ENCODE results near the gene MAPT.

Gene MAPT

DNA sequence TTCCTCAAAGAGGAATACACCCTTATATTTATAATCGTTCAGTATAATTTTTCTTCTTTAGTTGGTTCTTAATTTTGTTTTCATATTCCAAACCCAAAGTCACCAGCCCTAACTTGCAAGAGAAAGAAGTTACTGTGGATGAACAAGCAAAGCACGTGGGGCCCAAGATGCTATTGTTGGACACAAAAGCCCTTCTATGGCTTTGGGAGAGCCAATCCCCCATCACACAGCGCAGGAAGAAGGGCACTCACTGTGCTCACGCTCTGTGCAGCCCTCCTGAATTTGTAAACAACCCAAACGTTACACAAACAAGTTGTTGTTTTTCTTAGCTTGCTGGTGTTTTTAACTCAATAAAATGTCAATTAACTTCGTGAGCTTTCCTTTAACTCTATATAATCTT, 27.2 kb upstream of the MAPT start:
- no peak for DNase-seq
- TF ChIP-seq, protein P1, sequence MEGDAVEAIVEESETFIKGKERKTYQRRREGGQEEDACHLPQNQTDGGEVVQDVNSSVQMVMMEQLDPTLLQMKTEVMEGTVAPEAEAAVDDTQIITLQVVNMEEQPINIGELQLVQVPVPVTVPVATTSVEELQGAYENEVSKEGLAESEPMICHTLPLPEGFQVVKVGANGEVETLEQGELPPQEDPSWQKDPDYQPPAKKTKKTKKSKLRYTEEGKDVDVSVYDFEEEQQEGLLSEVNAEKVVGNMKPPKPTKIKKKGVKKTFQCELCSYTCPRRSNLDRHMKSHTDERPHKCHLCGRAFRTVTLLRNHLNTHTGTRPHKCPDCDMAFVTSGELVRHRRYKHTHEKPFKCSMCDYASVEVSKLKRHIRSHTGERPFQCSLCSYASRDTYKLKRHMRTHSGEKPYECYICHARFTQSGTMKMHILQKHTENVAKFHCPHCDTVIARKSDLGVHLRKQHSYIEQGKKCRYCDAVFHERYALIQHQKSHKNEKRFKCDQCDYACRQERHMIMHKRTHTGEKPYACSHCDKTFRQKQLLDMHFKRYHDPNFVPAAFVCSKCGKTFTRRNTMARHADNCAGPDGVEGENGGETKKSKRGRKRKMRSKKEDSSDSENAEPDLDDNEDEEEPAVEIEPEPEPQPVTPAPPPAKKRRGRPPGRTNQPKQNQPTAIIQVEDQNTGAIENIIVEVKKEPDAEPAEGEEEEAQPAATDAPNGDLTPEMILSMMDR (IDR thresholded peaks at IDR 0.05; ENCODE audit: low read depth, low read length, missing control alignments), result no peak
- in situ Hi-C loops (cut with HindIII; ENCODE audit: low pct_ligation_motif_present, low sequenced_read_pairs), result loop anchor here (25.0 kb wide), 1 partner anchor 205 kb away; no protein-coding TSS in a partner anchor

GRCh38 chr17:45867702-45868101, 26.7 kb upstream of the MAPT start:
- Histone ChIP-seq H3K36me3 (replicated peaks) (no peaks in the 10 kb centered on the region), H3K27ac (no peak overlapping the region), H3K27me3 (replicated peaks) (peaks cover 3% of the 10 kb centered on the region), H3K4me3 (ENCODE audit: low read depth, low read length) (no peak overlapping the region)
- TF ChIP-seq, protein P1 (IDR thresholded peaks at IDR 0.05; ENCODE audit: low read depth, low read length, missing control alignments), result no peak
- DNase-seq, result no peak
- in situ Hi-C loops (cut with HindIII; ENCODE audit: low pct_ligation_motif_present, low sequenced_read_pairs), result loop anchor here (25.0 kb wide), 1 partner anchor 205 kb away; no protein-coding TSS in a partner anchor

More for the DNA sequence above, 27.2 kb upstream of the MAPT start:
- no peaks in the 10 kb centered on the region for H3K36me3 ChIP-seq (replicated peaks)
- H3K4me3 ChIP-seq (ENCODE audit: low read depth, low read length), result no peak overlapping the region
- H3K27me3 ChIP-seq (replicated peaks), result peaks cover 3% of the 10 kb centered on the region
- no peak overlapping the region for H3K27ac ChIP-seq

DNA sequence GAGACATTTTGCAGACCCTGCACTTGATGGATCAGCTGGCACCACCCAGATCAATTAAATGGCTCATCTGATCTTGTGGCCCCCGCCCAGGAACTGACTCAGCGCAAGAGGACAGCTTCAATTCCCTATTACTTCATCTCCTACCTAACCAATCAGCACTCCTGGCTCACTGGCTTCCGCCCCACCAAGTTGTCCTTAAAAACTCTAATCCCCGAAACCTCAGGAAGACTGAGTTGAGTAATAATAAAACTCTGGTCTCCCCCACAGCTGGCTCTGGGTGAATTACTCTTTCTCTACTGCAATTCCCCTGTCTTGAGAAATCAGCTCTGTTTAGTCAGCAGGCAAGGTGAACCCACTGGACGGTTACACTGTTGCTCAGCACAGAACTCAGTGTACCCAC, 26.1 kb upstream of the MAPT start:
- no peak overlapping the region for H3K27ac ChIP-seq
- no peak for DNase-seq
- in situ Hi-C loops (cut with HindIII; ENCODE audit: low pct_ligation_motif_present, low sequenced_read_pairs), result loop anchor here (25.0 kb wide), 1 partner anchor 206 kb away; no protein-coding TSS in a partner anchor

GRCh38 chr17:45869676-45870341, 24.5 kb upstream of the MAPT start:
- no peaks in the 10 kb centered on the region for H3K27me3 ChIP-seq (replicated peaks)
- in situ Hi-C loops (cut with HindIII; ENCODE audit: low pct_ligation_motif_present, low sequenced_read_pairs), result loop anchor here (25.0 kb wide), 1 partner anchor 208 kb away; no protein-coding TSS in a partner anchor
- peak; percentile 20 for DNase-seq
- no peak overlapping the region for H3K27ac ChIP-seq
- H3K36me3 ChIP-seq (replicated peaks), result no peaks in the 10 kb centered on the region
- TF ChIP-seq, protein P1 (IDR thresholded peaks at IDR 0.05; ENCODE audit: low read depth, low read length, missing control alignments), result no peak
- no peak overlapping the region for H3K4me3 ChIP-seq (ENCODE audit: low read depth, low read length)

More for the DNA sequence above, 26.1 kb upstream of the MAPT start:
- TF ChIP-seq, protein P1 (IDR thresholded peaks at IDR 0.05; ENCODE audit: low read depth, low read length, missing control alignments), result no peak
- H3K27me3 ChIP-seq (replicated peaks), result peaks cover 3% of the 10 kb centered on the region
- no peak overlapping the region for H3K4me3 ChIP-seq (ENCODE audit: low read depth, low read length)
- no peaks in the 10 kb centered on the region for H3K36me3 ChIP-seq (replicated peaks)

GRCh38 chr17:45870342-45870974, 23.9 kb upstream of the MAPT start:
- in situ Hi-C loops (cut with HindIII; ENCODE audit: low pct_ligation_motif_present, low sequenced_read_pairs), result loop anchor here (25.0 kb wide), 1 partner anchor 208 kb away; no protein-coding TSS in a partner anchor
- TF ChIP-seq, protein P1 (IDR thresholded peaks at IDR 0.05; ENCODE audit: low read depth, low read length, missing control alignments), result no peak

More at GRCh38 chr17:45870342-45870974, 23.9 kb upstream of the MAPT start:
- Histone ChIP-seq H3K27me3 (replicated peaks) (no peaks in the 10 kb centered on the region), H3K4me3 (ENCODE audit: low read depth, low read length) (no peak overlapping the region), H3K27ac (no peak overlapping the region), H3K36me3 (replicated peaks) (no peaks in the 10 kb centered on the region)
- DNase-seq, result no peak

All from brain microvascular endothelial cell (primary cell).